Activated CD4-positive, alpha-beta T cell treated with anti-CD3 and anti-CD28 coated beads, Interleukin-2, amount 50 U/mL, for 1 hour (primary cell): Measurements from ENCODE around the gene KCNH4.
A peak's percentile ranks its signal among the peaks of the same experiment; 100 is the strongest.
"Not testable (repeated sequence)": the region's sequence is repeated elsewhere in the genome, so short reads cannot be mapped to it uniquely, and the experiment has no call there.

Source experiments
- DNase-seq: peaks from one replicate; pipeline ENCODE4 v3.0.0-alpha.2; 2020

Gene KCNH4

DNA sequence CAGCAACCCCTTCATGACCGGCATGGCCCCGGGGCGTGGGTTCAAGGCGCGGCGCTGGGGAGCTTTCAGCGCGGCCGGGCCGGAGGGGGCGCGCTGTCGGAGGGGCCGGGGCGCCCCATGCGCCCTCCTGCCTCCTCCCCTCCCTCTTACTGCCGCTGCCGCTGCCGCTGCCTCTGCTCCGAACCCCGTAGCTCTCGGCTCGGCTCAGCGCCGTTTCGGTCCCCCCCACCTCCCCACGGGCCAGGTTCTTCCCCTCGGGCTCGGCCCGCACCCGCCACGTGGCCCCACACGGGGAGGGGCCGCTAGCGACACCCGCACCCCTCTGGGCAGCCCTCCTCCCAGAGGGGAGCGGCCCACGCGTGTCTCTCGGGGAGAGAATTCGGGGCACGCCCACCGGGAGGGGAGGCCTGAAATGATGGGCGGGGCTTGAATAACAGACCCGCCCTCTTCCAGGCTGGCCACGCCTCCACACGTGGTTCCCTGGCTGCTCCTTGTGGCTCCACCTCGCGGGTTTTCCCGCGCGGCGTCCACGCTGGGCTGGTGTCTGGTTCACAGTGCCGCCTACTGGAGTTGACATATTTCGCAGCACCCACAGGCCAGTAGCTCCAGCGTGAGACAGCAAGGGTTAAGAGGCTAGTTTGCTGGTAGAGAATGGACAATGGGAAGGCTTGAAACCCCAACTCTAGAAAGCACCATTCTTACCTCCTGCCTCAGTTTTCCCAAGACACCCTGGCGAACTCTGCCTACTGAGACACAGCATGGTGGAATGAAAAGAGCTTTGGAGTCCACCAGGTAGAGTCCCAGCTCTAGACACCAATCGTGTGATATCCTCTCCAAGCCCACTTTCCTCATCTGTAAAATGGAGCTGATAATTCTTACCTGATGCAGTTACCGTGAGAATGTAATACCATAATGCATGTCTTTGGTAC is at the start of gene KCNH4:
Gene KCNH4 (minus strand): TSS at position 221 of the 929 bp plus-strand sequence. CDS start 197 bp downstream, at position 24.
- peak; percentile 86 for DNase-seq

DNA sequence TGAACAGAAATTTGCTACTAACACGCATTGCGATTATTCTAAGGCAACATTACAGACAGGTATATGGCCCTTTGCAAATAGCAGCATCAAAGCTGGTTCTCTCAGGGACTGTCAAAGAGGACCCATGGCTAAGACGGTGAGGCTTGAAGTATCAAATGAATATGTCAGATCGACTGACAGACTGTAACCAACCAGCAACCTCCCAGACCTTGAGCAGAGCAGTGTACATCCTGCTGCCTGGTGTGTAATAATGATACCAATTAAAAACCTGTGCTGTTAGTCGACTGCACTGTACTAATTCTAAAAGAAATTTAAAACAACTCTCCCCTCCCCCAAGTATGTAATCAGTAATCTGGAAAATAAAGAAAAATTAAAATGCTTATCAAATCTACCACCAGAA is 49.3 kb upstream of the KCNH4 start:
- no peak for DNase-seq

DNA sequence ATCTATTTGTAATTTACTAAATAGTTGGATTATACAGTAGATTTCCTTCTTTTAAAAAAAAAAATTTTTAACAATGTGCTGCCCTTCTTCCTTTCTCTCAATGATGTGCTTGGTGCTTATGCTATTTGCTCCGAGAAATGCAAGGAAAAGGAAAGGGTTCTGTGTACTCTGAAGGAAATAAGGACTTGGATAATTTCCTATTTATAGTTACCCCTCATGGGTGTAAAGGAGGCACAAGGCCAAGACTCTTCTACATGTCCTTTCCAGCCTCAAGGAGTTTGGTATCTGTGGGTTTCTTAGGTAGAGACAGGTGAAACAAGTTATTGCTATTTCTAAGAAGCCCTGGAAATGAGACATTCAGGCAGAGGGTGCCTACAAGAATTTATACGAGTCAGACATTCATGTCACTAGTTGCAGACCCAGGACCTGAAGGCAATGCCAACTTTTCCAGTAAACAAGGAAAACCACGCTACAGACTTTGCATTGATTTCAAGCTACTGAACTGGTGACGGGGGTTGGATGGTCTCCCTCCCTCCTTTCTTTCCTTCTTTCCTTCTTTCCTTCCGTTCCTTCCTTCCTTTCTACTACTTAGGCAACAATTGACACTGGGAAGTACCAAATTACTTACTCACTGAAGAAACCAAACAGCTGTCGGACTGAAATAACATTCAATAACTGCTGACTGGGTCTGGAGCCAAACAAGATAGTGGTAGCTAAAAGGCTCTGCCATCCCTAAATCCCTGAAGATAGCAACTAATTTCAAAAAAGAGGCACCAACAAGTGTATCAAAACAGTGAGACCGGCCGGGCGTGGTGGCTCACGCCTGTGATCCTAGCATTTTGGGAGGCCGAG is 47.1 kb upstream of the KCNH4 start:
- no peak for DNase-seq

DNA sequence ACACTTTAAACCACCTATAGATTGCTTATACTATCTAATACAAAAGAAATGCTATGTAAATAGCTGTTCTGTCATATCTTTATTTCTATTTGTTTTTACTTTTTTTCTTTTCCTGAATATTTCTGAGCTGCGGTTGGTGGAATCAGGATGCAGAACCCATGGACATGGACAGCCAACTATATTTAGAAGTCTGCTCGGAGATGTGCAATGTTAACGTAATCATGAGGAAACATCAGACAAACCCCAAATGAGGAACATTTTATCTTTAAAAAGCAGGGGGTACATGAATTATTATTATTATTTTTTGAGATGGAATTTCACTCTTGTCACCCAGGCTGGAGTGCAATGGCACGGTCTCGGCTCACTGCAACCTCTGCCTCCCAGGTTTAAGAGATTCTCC is 44.7 kb upstream of the KCNH4 start:
- DNase-seq, result no peak

DNA sequence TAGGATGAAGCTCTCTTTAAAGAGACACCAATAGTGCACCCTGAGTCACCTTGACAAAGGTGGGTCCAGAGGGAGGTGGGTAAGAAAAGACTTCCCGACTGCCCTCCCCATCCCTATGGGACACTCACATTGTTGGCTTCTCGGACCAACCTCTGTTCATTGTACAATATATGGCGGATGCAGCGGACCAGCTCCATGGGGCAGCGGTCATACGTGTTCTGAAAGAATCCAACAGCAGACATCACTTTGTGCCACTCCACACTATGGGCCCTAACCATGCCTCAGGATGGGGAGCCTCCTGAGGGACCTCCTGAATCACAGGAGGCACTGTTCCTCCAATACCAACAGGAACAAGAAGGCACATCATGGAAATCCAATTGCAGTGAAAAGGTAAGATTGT is 43.7 kb upstream of the KCNH4 start:
- no peak for DNase-seq

DNA sequence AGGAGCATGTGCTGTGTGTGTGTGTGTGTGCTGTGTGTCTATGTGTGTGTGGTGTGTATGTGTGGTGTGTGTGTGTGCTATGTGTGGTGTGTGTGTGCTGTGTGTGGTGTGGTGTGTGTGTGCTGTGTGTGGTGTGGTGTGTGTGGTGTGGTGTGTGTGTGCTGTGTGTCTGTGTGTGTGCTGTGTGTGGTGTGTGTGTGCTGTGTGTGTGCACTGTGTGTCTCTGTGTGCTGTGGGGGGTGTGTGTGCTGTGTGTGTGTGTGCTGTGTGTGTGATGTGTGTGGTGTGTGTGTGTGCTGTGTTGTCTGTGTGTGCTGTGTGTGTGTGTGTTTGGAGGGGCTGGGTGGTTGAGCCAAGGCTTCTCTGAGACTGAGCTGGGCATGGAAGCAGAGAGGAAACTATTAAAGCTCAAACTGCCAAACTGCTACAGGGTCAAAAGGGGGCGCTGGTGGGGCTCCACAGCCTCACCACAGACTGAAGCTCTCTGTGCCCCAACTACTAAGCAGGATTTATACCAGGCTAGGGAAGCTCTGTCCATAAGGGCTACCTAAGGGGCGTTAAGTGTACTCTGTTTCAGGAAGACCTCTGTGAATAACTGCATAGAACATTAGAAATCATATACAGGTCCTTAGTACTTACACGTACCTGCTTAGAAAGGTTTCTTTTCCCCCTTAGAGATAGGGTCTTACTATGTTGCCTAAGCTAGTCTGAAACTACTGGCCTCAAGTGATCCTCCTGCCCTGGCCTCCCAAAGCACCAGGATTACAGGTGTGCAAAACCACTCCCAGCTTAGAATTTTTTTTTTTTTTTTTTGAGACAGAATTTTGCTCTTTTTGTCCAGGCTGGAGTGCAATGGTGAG is 41.2 kb upstream of the KCNH4 start:
- peak; percentile 67 for DNase-seq

DNA sequence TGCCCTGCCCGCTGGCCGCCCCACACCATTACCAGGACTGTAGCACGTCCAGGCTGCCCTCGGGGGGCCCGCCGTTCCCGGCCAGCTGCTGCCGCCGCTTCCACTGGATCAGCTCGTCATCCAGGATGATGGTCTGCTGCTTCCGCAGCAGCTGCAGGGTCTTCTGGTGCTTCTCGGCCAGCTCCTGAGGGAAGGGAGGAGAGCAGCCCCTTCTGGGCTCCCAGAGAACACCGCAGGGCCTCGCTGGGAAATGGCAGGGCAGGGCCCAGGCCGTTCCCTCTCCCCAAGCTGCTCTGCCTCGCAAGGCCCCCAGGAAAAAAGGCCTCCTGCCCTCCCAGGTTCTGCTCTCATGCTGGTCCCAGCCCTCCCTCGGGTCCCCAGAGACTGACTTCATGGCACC is 38.3 kb upstream of the KCNH4 start:
- DNase-seq, result not testable (repeated sequence)

DNA sequence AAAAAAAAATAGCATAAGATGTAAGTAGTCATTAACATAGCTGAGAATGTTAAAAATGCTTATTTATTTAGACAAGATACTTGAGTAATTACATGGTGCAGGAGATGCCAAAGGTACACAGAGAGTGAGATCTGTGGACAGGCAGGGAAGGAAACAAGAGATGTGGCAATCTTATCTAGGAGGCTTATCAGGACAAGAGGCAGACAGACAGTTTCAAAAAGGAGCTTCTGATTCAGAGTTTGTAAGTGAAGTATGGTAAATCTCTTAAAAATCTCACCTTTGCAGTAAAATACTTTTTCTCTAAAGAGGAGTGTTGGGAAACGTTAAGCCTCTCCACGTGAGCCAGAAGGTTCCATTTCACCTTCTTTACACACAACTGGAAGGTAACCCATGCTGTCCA is 33.2 kb upstream of the KCNH4 start:
- no peak for DNase-seq

DNA sequence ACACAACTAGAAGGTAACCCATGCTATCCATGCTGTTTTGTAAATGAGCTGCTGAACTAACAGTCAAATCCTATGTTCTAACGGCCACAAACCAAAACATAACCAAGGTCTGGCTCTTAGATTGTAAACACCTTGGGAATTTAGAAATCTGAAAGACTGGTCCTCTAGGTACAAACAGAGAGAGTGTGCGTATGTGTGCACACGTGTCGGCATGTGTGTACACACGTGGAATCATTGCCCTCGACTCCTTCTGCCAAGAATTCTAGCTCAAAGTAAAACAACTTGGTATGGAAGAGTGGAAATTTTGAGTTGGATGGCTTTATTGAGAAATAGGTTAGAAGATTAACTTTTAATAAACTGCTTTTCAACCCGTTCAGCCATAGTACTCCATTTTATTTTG is 31.4 kb upstream of the KCNH4 start:
- DNase-seq, result no peak

DNA sequence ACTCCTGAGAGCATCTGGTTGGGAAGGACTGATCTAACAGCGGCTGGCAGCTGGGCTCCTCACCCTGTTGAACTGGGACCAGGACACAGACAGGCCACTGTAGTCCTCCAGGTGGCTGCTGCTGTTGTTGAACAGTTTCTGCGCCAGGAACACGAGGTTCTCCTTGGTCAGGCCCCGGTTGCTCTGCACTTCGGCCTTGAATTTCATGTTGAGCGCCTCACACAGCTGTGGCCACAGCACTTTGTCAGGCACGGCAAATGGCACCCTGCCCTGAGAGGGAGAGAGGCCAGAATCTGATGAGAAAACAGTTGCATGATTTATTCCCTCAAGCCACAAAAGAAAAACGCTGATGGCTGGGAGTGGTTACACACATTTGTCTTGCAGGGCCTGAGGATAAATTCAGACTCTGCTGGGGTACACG is 31.0 kb upstream of the KCNH4 start:
- DNase-seq, result not testable (repeated sequence)

DNA sequence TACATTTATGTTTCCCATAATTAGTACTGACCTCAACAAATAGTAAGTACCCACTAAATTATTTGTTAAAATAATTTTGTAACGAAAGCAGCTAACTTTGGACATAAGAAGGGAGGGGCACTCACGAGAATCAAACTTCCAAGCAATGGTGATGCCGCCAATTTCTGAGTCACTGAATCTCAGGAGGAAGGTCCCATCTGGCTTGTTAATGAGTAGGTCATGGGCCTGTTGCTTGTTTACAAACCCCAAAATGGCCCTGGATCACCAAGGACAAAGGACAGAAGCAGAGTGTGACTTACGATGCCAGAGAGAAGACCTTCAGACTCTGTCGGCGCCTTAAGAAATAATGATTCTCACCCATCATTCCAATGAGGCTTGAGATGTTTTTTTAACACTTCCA is 29.1 kb upstream of the KCNH4 start:
- no peak for DNase-seq

DNA sequence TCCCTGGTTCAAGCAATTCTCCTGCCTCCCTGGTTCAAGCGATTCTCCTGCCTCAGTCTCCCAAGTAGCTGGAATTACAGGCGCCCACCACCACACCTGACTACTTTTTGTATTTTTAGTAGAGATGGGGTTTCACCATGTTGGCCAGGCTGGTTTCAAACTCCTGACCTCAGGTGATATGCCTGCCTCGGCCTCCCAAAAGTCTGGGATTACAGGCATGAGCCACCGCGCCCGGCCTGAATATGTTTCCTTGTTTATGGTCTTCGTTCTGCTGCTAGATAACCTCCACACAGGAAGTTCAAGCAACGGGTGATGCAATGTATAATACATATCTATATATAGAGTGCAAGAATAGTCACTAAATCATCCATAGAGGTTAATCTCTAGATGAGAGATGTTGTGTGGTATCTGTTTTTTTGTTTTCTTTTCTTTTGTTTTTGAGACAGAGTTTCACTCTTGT is 25.2 kb upstream of the KCNH4 start:
- not testable (repeated sequence) for DNase-seq

DNA sequence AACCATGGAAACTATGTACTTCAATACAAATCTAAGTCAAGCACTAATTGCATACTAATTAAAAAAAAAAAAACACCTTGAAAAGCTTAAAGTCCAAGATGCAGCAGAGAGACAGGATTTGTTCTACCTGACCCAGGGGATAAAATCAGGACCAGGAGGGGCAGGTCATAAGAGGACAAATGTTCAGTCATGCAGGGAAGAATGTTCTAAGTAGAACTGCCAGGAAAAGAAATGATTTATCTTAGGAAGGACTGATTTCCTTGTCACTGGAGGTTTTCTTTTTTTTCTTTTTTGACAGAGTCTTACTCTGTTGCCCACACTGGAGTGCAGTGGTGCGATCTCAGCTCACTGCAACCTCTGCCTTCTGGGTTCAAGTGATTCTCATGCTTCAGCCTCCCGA is 22.4 kb upstream of the KCNH4 start:
- no peak for DNase-seq

DNA sequence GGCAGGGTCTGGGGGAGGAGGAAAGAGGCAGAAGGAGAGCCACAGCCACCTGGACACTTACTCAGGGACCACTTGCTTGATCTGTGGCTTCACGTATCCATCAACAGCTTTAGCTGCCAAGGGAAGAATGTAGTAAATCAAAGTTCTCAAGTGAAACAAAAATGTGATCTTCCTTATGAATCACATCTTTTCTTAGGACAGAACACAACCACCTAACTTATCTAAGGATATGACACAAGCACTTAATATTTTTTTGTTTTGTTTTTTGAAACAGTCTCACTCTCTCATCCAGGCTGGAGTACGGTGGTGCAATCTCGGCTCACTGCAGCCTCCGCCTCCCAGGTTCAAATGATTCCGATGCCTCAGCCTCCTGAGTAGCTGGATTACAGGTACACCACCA is 21.8 kb upstream of the KCNH4 start:
- DNase-seq, result no peak

DNA sequence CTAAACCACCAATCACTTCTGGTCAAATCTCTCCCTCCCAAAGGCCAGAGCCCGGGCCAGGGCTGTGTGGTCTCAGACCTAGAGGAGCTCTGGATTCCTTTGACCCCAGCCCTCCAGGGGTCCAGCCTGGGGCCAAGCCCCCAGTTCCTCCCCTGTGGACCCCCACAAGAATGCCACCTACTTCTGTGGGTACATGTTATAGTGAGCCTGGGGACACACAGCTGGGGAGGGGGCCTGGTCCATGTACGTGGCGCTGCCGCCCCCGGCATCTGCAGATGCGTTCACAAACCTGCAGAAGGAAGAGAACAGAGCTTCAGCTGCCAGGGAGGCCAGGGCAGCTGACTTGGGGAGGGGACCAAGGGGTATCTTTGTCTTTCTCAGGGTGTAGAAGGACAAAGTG is 21.2 kb upstream of the KCNH4 start:
- DNase-seq, result no peak

DNA sequence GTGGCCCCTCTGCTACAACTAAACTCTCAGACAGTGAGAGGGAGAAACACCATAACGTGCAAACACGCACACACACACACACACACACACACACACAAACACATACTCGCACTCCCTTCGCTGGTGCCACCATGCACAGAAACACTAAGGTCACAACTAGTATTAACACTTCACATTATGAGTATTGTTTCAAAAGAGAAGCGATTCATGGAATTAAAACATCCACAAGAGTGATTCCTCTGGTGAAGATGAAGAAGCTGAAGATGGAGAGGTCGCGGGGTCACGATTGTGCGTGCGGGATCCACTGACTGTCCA is 20.5 kb upstream of the KCNH4 start:
- no peak for DNase-seq

DNA sequence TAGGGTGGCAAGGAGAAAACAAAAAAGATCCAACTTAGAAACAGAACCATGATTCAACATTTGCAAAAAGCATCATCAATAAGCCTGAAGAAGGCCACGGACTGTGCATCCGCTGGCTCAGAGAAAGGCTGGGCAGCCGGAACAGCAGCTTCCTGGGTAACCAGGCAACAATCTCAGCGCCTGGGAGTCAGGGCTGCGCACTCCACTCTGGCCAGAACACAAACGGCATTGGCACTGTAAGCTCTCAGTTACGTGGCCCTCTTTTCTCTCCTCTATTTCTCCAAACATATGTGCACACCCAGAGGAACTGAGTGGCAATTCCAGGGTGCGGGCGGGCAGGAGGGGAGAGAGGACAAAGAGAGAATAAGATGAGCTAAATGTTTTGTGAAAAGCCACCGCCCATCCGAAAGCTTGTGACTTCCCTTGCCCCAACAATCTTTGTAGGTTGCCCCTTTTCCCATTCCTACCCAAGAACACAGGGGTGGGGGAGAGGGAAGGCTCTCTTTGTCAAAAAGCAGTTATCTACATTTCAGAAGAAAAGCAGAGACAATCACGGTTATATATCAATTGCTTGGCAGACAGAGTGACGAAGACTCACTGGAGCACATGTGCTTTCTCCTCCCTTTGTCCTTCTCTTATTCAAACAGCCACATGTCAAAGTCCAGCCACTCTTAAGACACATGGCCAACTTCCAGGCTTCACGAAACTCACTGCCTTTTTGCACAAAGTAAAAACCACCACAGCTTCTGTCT is 19.9 kb upstream of the KCNH4 start:
- no peak for DNase-seq

DNA sequence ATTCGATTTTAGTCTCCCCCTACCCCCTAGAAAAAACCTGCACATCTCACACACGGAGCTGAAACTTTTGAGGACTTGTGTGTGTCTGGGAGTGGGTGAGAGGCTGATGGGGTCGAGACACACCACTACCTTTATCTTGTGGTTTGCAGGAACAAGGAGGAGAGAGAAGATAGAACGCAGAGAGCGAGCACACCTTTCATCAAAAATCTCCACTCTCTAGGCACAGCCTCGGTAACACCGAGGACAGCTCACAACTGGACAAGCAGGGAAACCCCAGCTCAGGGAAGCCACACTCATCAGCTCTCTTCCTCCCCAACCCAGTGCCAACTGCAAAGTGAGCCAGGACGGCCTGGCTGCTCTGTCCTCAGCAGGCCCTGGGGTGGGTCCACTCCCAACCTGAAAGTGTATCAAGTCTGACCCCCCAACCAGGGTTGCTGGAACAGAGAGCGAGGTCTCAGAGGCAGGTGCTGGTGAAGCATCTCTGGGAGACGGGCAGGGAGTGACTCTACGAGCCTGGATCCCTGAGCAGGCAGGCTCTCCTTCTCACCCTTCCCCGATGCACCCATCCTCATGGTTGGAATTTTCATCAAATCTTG is 18.6 kb upstream of the KCNH4 start:
- no peak for DNase-seq

DNA sequence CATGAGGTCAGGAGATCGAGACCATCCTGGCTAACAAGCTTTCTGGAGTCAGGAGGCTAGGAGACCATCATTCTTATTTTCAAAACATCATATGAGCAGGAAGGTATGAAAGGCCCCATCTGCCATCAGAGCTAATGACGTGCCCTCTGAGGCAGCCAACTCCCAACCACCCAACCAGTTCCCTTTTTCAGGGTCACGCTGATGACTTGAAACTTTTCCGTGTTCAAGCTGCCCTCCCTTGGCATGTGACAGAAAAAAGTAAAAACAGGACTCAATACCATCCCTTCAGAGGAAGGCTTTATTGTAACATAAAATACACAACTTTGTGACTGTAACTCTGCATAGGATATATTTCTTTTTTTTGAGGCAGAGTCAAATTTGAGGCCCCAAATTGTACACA is 18.0 kb upstream of the KCNH4 start:
- DNase-seq, result no peak

DNA sequence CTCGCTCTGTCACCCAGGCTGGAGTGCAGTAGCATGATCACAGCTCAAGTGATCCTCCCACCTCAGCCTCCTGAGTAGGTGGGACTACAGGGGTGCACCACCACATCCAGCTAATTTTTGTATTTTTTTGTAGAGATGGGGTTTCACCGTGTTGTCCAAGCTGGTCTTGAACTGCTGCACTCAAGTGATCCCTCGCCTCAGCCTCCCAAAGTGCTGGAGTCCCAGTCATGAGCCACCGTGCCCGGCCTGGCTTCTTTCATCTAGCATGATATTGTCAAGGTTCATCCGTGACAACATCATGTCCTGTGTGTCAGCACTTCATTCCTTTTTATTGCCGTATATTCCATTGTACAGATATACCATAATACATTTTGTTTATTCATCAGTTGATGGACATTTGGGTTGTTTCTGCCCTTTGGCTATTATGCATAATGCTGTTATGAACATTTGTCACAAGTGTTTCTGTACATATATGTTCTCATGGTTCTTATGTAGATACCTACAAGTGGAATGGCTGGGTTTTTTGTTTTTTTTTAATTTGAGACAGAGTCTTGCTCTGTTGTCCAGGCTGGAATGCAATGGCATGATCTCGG is 16.7 kb upstream of the KCNH4 start:
- DNase-seq, result no peak
